Activated naive CD4-positive, alpha-beta T cell treated with Interleukin-2 at 50 U/mL for 16 hours (primary cell): ENCODE data around the gene TRPC4.
"Not testable (repeated sequence)": the region's sequence is repeated elsewhere in the genome, so short reads cannot be mapped to it uniquely, and the experiment has no call there.

ENCODE experiments used
- DNase-seq: peaks from one replicate; pipeline ENCODE4 v3.0.0-alpha.2; 2020

Gene TRPC4

GRCh38 chr13:37816276-37816675 is 53.3 kb downstream of the TRPC4 start:
- no peak for DNase-seq

DNA sequence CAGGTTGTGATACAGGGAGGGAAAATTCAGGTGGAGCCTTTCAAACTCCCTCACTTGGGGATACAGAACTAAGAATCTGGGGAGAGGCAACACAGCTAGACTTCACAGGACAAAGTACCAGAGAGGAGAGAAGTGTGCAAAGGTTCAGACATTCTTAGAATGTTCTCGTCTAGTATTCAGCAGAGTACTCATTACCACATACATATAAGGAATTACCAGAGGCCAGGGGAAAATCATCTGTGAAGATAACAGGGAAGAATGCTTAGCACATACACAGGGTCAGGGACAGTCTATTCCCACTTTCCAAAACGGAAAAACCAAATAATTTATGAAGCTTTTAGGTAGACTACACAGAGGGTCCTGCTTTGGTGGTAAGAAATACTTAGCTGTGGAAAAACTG is 58.1 kb downstream of the TRPC4 start:
- no peak for DNase-seq

DNA sequence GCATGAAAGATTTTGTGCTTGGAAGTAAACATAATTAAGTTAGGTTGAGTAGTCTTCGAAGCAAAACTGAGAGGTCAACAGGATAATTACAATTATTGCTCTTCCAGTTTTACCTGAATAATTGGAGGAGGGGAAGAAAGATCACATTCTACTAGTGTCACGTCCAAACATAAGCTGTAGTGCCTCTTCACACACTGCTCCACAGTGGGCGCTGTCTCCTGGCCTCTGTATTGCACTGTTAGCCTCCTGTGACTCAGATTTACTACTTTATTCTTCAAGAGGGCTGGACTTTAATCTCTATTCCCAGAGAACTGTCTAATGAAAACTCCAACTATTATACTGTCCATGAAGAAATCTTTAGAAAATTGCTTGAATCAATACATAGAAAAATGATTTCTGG is 62.9 kb downstream of the TRPC4 start:
- no peak for DNase-seq

GRCh38 chr13:37797631-37798030 is 71.9 kb downstream of the TRPC4 start:
- DNase-seq = no peak

DNA sequence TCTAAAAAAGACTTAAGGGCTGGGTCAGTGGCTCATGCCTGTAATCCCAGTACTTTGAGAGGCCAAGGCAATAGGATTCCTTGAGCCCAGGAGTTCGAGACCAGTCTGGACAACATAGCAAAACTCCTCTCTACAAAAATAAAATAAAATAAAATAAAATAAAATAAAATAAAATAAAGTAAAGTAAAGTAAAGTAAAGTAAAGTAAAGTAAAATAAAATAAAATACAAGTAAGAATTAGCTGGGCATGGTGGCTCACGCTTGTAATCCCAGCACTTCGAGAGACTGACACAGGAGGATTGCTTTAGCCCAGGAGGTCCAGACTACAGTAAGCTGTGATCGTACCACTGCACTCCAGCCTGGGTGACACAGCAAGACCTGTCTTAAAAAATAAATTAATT is 72.8 kb downstream of the TRPC4 start:
- DNase-seq = not testable (repeated sequence)

- no peak for DNase-seq
Measured at GRCh38 chr13:37795326-37795725, 74.2 kb downstream of the TRPC4 start.

- DNase-seq = no peak
Measured at GRCh38 chr13:37791699-37792098, 77.9 kb downstream of the TRPC4 start.

- DNase-seq = no peak
Measured at GRCh38 chr13:37788346-37788745, 81.2 kb downstream of the TRPC4 start.

DNA sequence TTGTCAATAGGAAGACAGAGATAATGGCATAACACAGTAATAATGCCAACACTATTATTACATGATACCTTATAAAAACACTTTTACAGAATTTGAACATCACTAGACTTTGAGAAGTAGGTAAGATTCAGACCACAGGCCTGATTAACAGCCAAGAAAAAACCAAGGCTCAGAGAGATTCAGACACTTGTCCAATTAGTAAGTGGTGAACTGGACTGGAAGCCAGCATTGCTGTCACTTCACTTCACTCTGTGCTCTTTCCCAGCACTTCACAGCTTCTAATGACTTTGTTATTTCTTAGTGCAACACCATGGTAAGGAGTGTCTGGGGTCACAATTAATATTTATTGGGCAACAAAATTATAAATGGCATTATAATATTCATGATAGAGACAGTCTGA is 91.9 kb downstream of the TRPC4 start:
- DNase-seq = no peak

DNA sequence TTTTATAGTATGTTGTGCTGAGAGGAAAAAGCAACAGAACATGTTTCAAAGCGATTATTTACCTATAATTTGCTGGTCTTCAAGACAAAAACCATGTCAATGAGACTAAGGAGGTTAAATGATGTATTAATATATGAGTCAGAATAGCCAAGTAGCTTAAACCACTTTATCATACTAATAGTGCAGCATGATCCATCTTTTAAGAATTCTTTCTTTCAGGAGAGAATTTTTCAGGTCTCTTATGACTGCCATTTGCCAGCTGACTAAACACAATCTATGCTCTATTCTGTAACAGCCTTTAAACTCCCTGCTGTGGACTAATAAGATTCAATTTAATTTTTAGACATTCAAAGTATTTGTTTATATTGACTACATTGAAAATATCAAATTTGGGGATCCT is 93.7 kb downstream of the TRPC4 start:
- no peak for DNase-seq

DNA sequence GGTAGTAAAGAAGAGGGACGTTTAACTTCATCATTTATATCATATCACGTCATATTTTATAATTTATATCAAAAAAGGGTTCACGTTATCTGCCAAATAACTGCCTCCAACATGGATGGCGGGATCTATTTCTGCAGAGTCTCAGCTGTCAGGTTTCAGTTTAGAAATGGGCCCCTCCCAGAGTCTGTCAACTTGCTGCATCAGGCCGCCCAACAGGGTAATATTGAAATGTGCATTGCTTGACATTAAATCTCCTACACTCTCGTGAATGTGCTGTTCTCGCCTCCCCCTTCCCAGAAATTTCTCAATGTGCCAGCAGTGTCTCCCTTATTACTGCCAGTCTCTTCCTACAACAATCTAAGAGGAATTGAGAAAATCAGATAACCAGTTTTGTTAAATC is 96.9 kb downstream of the TRPC4 start:
- DNase-seq = no peak

- no peak for DNase-seq
Measured at GRCh38 chr13:37769545-37769944, 100.0 kb downstream of the TRPC4 start.

DNA sequence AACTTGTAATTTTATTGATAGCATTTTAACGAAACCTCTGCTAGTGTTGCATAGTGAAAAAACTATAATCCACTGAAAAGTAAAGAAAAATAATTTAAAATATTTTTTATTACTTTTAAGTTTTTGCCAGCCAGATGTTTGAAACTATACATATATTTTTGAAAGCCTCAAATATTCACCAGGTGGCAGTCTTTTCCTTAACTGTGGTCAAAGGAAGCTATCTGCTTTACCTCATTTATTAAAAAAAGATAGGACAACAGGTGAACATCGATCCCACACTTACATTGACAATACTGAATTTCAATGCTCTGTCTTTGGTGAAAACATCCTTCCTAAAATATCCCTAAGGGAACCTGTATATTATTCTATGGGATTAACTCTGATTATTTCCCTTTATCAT is 100.5 kb downstream of the TRPC4 start:
- DNase-seq = no peak

DNA sequence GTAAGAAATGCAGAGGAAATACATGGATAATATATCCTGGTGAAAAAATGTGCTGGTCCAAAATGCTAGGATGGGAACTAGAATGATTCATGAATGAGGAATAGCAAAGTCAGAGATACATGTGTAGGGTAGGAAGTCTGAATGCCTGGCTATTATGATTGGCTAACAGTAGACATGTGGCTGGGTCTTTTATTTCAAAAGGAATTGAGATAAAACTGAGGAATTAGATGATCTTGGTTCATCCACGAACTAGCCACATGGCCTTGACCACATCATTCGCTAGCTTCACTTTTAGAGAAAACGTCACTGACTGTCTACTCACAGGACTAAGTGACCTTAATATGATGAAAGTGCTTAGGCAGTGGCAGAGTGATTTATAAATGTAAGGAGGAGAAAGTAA is 103.1 kb downstream of the TRPC4 start:
- DNase-seq = no peak

- no peak for DNase-seq
Measured at GRCh38 chr13:37755349-37755748, 114.2 kb downstream of the TRPC4 start.

DNA sequence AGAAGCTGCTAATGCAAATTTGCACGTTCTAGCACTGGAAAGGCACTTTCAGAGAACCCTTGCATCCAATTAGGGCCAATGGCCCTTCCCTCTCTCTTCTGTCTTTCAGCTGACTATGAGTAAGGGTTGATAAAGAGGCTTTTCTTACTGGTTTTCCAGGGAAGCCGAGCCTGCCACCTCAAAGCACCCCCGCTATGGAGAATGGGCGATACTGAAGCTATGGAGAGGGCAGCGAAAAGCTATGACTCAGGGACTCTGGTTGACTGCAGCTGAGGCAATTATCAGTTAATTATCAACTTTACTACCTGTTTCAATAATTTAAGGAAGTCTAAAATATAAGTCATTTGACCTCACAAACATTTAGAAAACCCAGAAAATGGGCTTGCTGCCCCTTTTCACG is 115.8 kb downstream of the TRPC4 start:
- no peak for DNase-seq

DNA sequence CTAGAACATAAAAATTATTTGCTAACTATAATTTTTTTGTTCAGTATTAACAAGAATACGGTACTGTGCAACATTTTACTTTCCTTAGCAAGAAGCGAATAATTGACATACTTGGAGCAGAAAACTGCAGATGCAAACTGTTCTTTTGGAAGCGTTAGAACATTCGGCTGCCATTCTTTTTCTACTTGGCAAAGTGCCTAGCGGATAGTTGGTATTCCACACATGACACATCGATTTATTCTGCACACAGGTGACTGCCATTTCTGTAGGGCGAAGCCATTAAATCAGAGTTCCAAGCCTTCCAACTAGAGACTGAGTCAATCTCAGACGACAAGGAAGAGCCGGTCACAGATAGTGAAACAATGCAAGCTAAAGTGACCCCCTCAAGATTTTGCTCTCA is 117.4 kb downstream of the TRPC4 start:
- DNase-seq = no peak

- no peak for DNase-seq
Measured at GRCh38 chr13:37751025-37751424, 118.5 kb downstream of the TRPC4 start.

DNA sequence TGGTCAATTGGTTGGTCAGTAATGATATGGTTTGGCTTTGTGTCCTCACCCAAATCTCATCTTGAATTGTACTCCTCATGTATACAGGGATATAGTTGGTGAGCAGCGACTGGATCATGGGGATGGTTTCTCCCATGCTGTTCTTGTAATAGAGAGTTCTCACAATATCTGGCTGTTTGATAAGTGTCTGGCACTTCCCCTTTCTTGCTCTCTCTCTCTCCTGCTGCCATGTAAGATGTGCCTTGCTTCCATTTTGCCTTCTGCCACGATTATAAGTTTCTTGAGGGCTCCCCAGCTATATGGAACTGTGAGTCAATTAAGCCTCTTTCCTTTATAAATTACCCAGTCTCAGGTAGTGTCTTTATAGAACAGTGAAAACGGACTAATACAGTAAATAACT is 120.7 kb downstream of the TRPC4 start:
- DNase-seq = no peak

DNA sequence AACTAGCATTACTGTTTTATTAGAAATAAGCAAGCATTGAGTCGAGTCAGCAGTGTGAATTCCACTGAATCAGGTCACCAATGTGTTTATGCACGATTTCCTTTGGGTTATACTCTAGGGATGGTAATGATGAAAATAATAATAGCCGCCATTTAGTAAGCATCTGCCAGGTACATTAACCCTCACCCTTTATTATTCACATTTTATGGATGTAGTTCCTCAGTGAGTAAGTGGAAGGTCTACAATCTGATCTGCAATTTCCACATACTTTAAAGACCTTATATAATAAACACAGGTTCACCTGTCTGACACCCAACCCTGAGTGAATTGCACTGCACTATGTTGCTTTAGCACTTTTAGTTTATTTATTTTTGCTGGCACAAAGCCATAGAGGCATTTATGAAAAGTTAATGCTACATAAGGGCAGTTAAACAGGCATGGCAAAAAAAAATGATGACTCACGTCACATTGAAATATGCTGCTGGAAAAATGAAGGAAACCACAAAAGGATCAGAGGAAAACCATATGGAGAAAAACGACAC is 122.4 kb downstream of the TRPC4 start:
- no peak for DNase-seq

GRCh38 chr13:37741536-37741935 is 128.0 kb downstream of the TRPC4 start:
- no peak for DNase-seq

DNA sequence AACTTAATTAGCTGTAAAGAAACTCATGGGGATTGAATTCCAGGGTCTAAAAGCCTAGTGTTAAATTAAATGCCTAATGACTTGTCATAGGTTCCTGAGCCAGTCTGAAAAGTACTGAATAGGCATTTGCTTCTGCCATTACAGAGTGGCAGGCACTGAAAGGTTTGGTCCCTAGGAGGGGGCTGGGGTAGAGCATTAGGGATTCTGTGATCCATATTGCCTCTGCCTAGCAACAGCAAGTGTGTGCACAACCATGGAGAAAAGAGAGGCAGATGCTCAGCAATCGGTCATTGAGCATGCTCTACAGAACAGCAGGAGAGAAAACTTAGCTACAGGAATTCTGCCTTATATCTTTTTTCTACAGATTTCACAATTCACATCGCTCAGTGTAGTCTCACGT is 133.5 kb downstream of the TRPC4 start:
- no peak for DNase-seq

GRCh38 chr13:37735293-37735692 is 134.3 kb downstream of the TRPC4 start:
- DNase-seq = no peak

DNA sequence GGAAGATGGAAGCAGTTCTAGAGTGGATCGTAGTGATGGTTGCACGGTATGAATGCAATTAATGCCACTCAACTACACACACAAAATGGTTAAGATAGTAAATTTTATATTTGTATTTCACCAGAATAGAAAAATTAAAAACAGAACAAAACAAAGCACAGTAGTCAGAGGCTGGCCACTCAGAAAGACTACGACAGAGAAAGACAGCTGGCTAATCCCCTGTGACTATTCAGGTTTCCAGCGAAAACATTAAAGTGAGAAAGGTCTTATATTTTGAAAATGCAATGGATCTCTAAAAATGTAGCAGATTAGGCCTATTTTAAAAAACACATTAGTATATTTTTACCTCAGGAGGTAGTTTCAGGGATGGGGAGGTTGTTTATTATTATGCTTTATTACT is 139.7 kb downstream of the TRPC4 start:
- no peak for DNase-seq

DNA sequence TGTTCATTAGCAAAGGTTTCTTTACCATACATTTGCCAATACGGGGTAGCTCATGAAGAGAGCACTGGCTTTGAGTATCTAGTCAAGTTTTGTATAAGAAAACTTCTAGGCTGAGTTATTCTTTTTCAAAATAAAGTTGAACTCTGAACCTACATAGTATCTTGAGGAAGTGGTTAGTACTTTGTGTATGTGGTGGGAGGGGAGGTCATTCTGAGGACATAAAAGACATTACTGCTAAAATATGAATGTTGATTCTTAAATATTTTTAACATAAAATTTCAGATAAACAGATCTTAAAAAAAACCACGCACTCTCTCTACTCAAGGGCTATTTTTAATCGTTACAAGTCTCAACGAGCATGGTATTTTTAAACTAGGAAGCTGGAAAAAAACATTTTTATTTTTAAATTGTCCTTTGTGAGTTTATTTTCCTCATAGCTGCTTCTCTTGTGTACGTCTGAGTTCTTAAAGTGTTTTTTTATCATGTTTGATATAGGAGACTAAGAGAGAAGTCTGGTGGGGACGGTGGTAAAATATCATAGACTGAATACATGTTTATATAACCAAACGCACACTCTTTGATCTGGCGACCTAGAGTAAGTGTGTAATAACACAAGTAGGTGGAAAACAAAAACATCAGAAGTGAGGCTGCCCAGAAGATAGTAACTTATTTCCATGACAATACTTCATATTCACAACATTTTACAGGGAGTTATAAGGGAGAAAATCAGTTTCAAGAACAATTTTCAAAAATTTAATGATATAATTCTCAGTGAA is 153.0 kb downstream of the TRPC4 start:
- no peak for DNase-seq
